Upper lobe of left lung (tissue), 6 donors: ENCODE data around the gene CRK. TPM values are rescaled to one million over a fixed set of nuclear protein-coding genes. Genes with fewer than 3 reads are reported as not detected.
"Not testable (repeated sequence)": the region's sequence is repeated elsewhere in the genome, so short reads cannot be mapped to it uniquely, and the experiment has no call there.

Source experiments
- ATAC-seq, 2 donors: fragments of 200-7000 bp; cut with Tn5 transposase; one replicate each; pipeline ENCODE4 v1.9.1; 2022; ENCODE audit warnings: mild to moderate bottlenecking in 2 of 2, moderate library complexity in 2 of 2; ENCODE audit not compliant: low FRiP score in 2 of 2
- DNase-seq, 2 donors: peaks; one replicate each; pipeline ENCODE4 v3.0.0-alpha.2; 2019 to 2020
- H3K27ac ChIP-seq, 4 donors: fragments of 200-600 bp; sonication (generic); one replicate each; pipeline ENCODE4 v1.5.1; 2016 to 2019
- H3K27me3 ChIP-seq, 4 donors: fragments of 200-600 bp; sonication (generic); one replicate each; pipeline ENCODE4 v1.5.1; 2017 to 2019
- H3K36me3 ChIP-seq, 4 donors: fragments of 200-600 bp; sonication (generic); one replicate each; pipeline ENCODE4 v1.5.1; 2016 to 2019
- H3K4me1 ChIP-seq, 4 donors: fragments of 200-600 bp; sonication (generic); one replicate each; pipeline ENCODE4 v1.5.1; 2018 to 2019
- H3K4me3 ChIP-seq, 4 donors: fragments of 200-600 bp; sonication (generic); one replicate each; pipeline ENCODE4 v1.5.1; 2017 to 2019; ENCODE audit warnings: mild to moderate bottlenecking in 2 of 4, moderate library complexity in 1 of 4
- H3K9me3 ChIP-seq, 4 donors: fragments of 200-600 bp; sonication (generic); one replicate each; pipeline ENCODE4 v1.5.1; 2018 to 2019
- EP300 ChIP-seq, 4 donors: sonication (generic); formaldehyde crosslinking; IDR thresholded peaks; one replicate each; pipeline ENCODE4 v1.5.1; 2017; ENCODE audit warnings: antibody characterized with exemption in 4 of 4, control low read depth in 2 of 4
- POLR2A ChIP-seq, 4 donors: fragments of 450-650 bp; IDR thresholded peaks; one replicate each; pipeline ENCODE4 v1.5.1; 2016 to 2017; ENCODE audit warnings: antibody characterized with exemption in 4 of 4, mild to moderate bottlenecking in 2 of 4
- POLR2AphosphoS5 ChIP-seq, 2 donors: sonication (generic); formaldehyde crosslinking; IDR thresholded peaks; one replicate each; pipeline ENCODE4 v1.5.1; 2017; ENCODE audit warnings: antibody characterized with exemption in 2 of 2
- whole genome bisulfite sequencing, 2 donors: methylation state at CpG; one replicate each; pipeline ENCODE4 v1.1.5; 2017 to 2018; 5-methylcytosine and 5-hydroxymethylcytosine counted together
- total RNA-seq, 6 donors: library from RNA; depleted of rRNA in 4 of 6; stranded (reverse); fragments of >200 nt in 4 of 6; gene quantifications; one replicate each; pipeline versions ENCODE4 v1.1.0 to v1.2.1, GENCODE V29; 2016 to 2021
- TF ChIP-seq, protein P1 (sequence below), 6 experiments: fragments of 450-650 bp in 4 of 6; fragments of 200-600 bp in 2 of 6; sonication (generic) in 2 of 6; IDR thresholded peaks; one replicate each; pipeline ENCODE4 v1.5.1; 2016 to 2019; ENCODE audit warnings: antibody characterized with exemption in 6 of 6
- donor health status: DM: no; HTN: no; CAD: no; lungs with moderate emphysema.
- donor health status: DM: no; HTN: yes; CAD: no; lungs with severe emphysema.

CRK gene
- total RNA-seq, 6 donors from 2014 or later, result 37.7 to 121 (median 65.8) TPM

DNA sequence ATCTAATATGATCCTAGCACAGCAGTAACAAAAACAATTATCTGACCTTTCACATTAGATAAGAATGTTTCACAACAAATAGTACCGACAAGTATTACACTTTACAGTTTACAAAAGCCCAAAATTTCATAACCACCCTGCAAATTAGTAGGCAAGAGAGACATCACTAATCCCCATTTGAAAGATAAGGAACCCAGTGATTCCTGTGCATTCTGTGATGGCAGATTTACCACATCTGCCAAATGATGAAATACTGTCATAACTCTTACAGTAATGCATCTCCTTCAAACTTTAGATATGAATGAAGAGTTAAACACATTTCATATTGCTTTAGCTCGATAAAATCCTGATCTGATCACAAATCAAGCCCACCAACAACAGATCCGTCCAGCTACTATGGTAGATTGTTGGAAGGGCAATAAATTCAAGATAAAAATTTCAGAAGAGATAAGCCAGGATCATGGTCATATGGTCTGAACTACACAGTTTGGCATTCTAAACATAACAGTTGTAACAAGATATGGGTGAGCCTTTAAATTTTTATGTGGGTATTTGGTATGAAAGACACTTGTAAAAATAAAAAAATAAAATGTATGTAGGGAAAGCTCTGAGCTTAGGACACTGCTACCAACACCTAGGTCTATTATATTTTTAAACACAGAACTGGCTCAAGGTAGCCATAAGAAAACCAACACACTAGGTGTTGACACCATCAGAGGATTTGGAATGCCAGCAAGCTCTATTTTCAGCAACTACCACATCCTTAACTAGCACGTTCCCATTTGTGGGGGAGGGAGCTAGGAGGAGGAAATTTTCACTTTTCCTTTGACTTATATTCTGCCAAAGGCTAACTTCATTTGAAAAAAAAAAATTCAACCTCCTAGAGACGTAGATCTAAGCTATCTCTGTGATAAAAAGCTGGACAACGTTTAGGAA, 65.3 kb downstream of the CRK start:
- TF ChIP-seq, protein P1, sequence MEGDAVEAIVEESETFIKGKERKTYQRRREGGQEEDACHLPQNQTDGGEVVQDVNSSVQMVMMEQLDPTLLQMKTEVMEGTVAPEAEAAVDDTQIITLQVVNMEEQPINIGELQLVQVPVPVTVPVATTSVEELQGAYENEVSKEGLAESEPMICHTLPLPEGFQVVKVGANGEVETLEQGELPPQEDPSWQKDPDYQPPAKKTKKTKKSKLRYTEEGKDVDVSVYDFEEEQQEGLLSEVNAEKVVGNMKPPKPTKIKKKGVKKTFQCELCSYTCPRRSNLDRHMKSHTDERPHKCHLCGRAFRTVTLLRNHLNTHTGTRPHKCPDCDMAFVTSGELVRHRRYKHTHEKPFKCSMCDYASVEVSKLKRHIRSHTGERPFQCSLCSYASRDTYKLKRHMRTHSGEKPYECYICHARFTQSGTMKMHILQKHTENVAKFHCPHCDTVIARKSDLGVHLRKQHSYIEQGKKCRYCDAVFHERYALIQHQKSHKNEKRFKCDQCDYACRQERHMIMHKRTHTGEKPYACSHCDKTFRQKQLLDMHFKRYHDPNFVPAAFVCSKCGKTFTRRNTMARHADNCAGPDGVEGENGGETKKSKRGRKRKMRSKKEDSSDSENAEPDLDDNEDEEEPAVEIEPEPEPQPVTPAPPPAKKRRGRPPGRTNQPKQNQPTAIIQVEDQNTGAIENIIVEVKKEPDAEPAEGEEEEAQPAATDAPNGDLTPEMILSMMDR (IDR thresholded peaks at IDR 0.05), result no peak
- TF ChIP-seq EP300 (IDR thresholded peaks at IDR 0.05) (no peak), POLR2AphosphoS5 (IDR thresholded peaks at IDR 0.05) (no peak), POLR2A (IDR thresholded peaks at IDR 0.05) (no peak)
- Histone ChIP-seq H3K27ac (peak overlapping the region in 3 of 4 donors; percentile 5 to 52 (median 48)), H3K9me3 (no peaks in the 10 kb centered on the region), H3K4me1 (peaks cover 69 to 98% (median 88%) of the 10 kb centered on the region in 4 donors), H3K4me3 (no peak overlapping the region), H3K36me3 (no peaks in the 10 kb centered on the region), H3K27me3 (no peaks in the 10 kb centered on the region)
- DNase-seq, result no peak
- ATAC-seq, result no peak
- 26 to 28% methylated on average over 6 of the region's 6 CpGs for WGBS, 2 donors

DNA sequence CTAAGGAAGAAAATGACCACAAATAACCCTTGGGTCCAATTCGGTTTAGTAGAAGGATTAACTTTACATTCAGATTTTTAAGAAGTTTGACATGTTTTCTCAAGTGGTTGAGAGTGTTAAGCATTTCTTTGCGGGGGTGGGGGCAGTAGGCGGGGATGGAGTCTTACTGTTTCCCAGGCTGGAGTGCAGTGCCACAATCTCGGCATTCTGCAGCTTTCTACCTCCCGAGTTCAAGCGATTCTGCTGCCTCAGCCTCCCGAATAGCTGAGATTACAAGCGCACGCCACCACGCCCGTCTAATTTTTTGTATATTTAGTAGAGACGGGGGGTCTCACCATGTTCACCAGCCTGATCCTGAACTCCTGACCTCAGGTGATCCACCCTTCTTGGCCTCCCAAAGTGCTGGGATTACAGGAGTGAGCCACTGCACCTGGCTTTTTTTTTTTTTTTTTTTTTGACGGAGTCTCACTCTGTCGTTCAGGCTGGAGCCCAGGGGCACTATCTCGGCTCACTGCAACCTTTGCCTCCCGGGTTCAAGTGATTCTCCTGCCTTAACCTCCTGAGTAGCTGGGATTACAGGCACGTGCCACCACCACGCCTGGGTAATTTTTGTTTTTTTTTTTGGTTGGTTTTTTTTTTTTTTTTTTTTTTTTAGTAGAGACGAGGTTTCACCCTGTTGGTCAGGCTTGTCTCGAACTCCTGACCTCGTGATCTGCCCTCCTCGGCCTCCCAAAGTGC, 68.4 kb downstream of the CRK start:
- DNase-seq, H3K36me3 ChIP-seq, ATAC-seq, H3K4me3 ChIP-seq, H3K9me3 ChIP-seq, H3K27me3 ChIP-seq: not testable (repeated sequence)
- WGBS, 2 donors, result 55 to 69% methylated on average over 19 to 22 of the region's 22 CpGs
- peaks cover 61 to 96% (median 89%) of the 10 kb centered on the region in 4 donors for H3K4me1 ChIP-seq
- peak overlapping the region in 1 of 4 donors; percentile 54 for H3K27ac ChIP-seq

DNA sequence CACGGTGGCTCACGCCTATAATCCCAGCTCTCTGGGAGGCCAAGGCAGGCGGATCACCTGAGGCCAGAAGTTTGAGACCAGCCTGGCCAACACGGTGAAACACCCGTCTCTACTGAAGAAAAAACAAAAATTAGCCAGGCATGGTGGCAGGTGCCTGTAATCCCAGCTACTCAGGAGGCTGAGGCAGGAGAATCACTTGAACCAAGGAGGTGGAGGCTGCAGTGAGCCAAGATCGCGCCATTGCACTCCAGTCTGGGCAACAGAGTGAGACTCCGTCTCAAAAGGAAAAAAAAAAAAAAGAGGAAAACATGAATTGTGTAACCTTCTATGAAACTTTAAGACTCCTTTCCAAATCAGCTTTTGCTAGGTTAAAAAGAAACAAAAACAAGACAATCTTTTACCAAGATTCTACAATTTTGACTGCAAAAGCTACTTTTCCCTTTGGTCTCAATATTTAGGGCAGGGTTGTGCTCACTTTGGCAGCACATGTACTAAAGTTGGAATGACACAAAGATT, 69.3 kb downstream of the CRK start:
- peaks cover 52 to 95% (median 85%) of the 10 kb centered on the region in 4 donors for H3K4me1 ChIP-seq

DNA sequence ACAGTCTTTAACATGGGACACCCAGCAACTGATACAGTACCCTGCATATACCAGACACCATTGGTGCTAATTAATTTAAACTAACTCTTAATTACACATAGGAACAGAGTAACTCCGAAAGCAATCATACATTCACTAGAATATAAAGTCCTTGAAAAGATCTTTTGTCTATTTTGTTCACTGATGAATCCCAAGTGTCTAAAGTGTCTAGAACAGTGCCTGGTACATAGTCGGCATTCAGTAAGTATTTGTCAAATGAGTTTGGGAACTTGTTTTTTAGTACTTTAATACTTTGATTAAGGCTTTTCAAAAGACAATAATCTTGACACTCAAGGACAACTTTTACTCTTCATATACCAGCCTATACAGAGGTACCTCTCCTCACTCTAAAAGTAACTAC, 69.8 kb downstream of the CRK start:
- peak overlapping the region in 2 of 4 donors; percentile 34 to 54 for H3K27ac ChIP-seq

More for the DNA sequence above, 69.3 kb downstream of the CRK start:
- not testable (repeated sequence) for DNase-seq, H3K4me3 ChIP-seq, H3K27me3 ChIP-seq, ATAC-seq, H3K9me3 ChIP-seq, H3K36me3 ChIP-seq
- WGBS, 2 donors, result 69 to 79% methylated on average over 8 of the region's 8 CpGs
- H3K27ac ChIP-seq, result peak overlapping the region in 2 of 4 donors; percentile 34 to 54

DNA sequence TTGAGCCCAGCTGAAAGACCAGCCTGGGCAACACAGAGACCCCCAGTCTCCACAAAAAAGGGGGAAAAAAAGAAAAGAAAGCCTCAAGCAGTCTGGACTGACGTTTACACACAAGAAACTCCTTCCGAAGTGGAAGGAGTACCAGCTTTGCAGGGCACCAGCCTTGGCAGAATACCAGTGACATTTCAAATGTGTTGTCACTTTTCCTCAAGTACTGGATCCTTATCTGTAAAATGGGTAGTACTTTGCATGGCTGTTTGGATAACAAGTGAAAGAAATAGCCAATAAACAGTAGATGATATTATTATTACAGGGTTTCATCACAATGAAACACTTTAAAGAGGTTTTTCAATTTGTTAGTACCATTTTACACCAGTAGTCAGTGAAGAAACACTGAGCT, 70.2 kb downstream of the CRK start:
- peak overlapping the region in 1 of 4 donors; percentile 34 for H3K27ac ChIP-seq
- no peak for ATAC-seq
- no peaks in the 10 kb centered on the region for H3K27me3 ChIP-seq
- TF ChIP-seq POLR2AphosphoS5 (IDR thresholded peaks at IDR 0.05) (no peak), POLR2A (IDR thresholded peaks at IDR 0.05) (no peak), EP300 (IDR thresholded peaks at IDR 0.05) (no peak)
- TF ChIP-seq, protein P1 (IDR thresholded peaks at IDR 0.05), result no peak
- no peaks in the 10 kb centered on the region for H3K36me3 ChIP-seq
- 23 to 38% methylated on average over 2 of the region's 2 CpGs for WGBS, 2 donors
- no peak overlapping the region for H3K4me3 ChIP-seq
- H3K4me1 ChIP-seq, result peaks cover 48 to 95% (median 84%) of the 10 kb centered on the region in 4 donors
- H3K9me3 ChIP-seq, result no peaks in the 10 kb centered on the region
- no peak for DNase-seq

More for the DNA sequence above, 69.8 kb downstream of the CRK start:
- no peak for DNase-seq
- no peak for ATAC-seq
- H3K4me3 ChIP-seq, result no peak overlapping the region
- WGBS, 2 donors, result 70 to 72% methylated on average over 2 of the region's 2 CpGs
- peaks cover 48 to 95% (median 84%) of the 10 kb centered on the region in 4 donors for H3K4me1 ChIP-seq
- TF ChIP-seq, protein P1 (IDR thresholded peaks at IDR 0.05), result no peak
- TF ChIP-seq POLR2A (IDR thresholded peaks at IDR 0.05) (no peak), EP300 (IDR thresholded peaks at IDR 0.05) (no peak), POLR2AphosphoS5 (IDR thresholded peaks at IDR 0.05) (no peak)
- no peaks in the 10 kb centered on the region for H3K27me3 ChIP-seq
- H3K9me3 ChIP-seq, result no peaks in the 10 kb centered on the region
- no peaks in the 10 kb centered on the region for H3K36me3 ChIP-seq
